Upper lobe of right lung (tissue), 1 donor: ENCODE results near the gene LRRC3C. TPM values are rescaled to one million over a fixed set of nuclear protein-coding genes. Genes with fewer than 3 reads are reported as not detected.

ENCODE experiments used
- ATAC-seq: fragments of 200-7000 bp; cut with Tn5 transposase; one replicate; pipeline ENCODE4 v1.9.1; 2020; ENCODE audit warnings: mild to moderate bottlenecking, moderate library complexity
- DNase-seq: peaks from one replicate; pipeline ENCODE4 v3.0.0-alpha.2; 2020
- H3K27ac ChIP-seq: fragments of 200-600 bp; one replicate; pipeline ENCODE4 v1.8.0; 2022
- H3K27me3 ChIP-seq: fragments of 200-600 bp; one replicate; pipeline ENCODE4 v1.8.0; 2022; ENCODE audit warnings: mild to moderate bottlenecking
- H3K36me3 ChIP-seq: fragments of 200-600 bp; one replicate; pipeline ENCODE4 v1.8.0; 2022
- H3K4me1 ChIP-seq: fragments of 200-600 bp; one replicate; pipeline ENCODE4 v1.8.0; 2022
- H3K4me3 ChIP-seq: fragments of 200-600 bp; one replicate; pipeline ENCODE4 v1.8.0; 2022; ENCODE audit warnings: mild to moderate bottlenecking
- H3K9me3 ChIP-seq: fragments of 200-600 bp; one replicate; pipeline ENCODE4 v1.8.0; 2022
- CTCF ChIP-seq: fragments of 200-600 bp; IDR thresholded peaks from one replicate; pipeline ENCODE4 v1.8.0; 2022; ENCODE audit warnings: antibody characterized with exemption
- intact Hi-C: fragments of 100-400 bp; cut with DNase I; formaldehyde crosslinking; loops from one replicate; pipeline ENCODE4 v1.11.0; 2022
- total RNA-seq: library from RNA; stranded (reverse); fragmentation: NEBNext Ultra II Directional; extraction: Animal tissue kit (Norgen Biotek cat#: 25700); gene quantifications from one replicate; pipeline ENCODE4 v1.2.1, GENCODE V29; 2021
- donor health status: DM: no; HTN: yes; CAD: no; lungs with severe emphysema.

The LRRC3C gene
- total RNA-seq, 1 donor from 2014 or later = not detected

- no peak for ATAC-seq
- Histone ChIP-seq H3K4me1 (no peaks in the 10 kb centered on the region), H3K27ac (no peak overlapping the region), H3K36me3 (no peaks in the 10 kb centered on the region), H3K4me3 (no peak overlapping the region), H3K9me3 (no peaks in the 10 kb centered on the region), H3K27me3 (no peaks in the 10 kb centered on the region)
- intact Hi-C loops = no loop called here
- no peak for TF ChIP-seq CTCF
- no peak for DNase-seq
Observed at GRCh38 chr17:39913989-39914388, 13.5 kb upstream of the LRRC3C start.

GRCh38 chr17:39915559-39915958, 12.0 kb upstream of the LRRC3C start:
- ATAC-seq (no peak), DNase-seq (no peak)
- H3K4me3 ChIP-seq = no peak overlapping the region
- H3K9me3 ChIP-seq = no peaks in the 10 kb centered on the region
- H3K4me1 ChIP-seq = no peaks in the 10 kb centered on the region
- H3K36me3 ChIP-seq = peaks cover 4% of the 10 kb centered on the region
- no peak overlapping the region for H3K27ac ChIP-seq
- no peaks in the 10 kb centered on the region for H3K27me3 ChIP-seq
- intact Hi-C loops = no loop called here
- TF ChIP-seq CTCF = no peak

- H3K4me1 ChIP-seq = no peaks in the 10 kb centered on the region
- peaks cover 13% of the 10 kb centered on the region for H3K36me3 ChIP-seq
- no peak for TF ChIP-seq CTCF
- DNase-seq (peak; percentile 6), ATAC-seq (no peak)
- intact Hi-C loops = no loop called here
- H3K27me3 ChIP-seq = no peaks in the 10 kb centered on the region
- H3K27ac ChIP-seq = no peak overlapping the region
- H3K4me3 ChIP-seq = no peak overlapping the region
- no peaks in the 10 kb centered on the region for H3K9me3 ChIP-seq
Observed at GRCh38 chr17:39916918-39917317, 10.6 kb upstream of the LRRC3C start.

GRCh38 chr17:39919087-39919683, 8.3 kb upstream of the LRRC3C start:
- no peaks in the 10 kb centered on the region for H3K9me3 ChIP-seq
- no peak for TF ChIP-seq CTCF
- ATAC-seq = no peak
- peaks cover 36% of the 10 kb centered on the region for H3K36me3 ChIP-seq
- intact Hi-C loops = no loop called here
- H3K27ac ChIP-seq = no peak overlapping the region
- H3K27me3 ChIP-seq = no peaks in the 10 kb centered on the region
- peak; percentile 32 for DNase-seq
- no peak overlapping the region for H3K4me3 ChIP-seq
- peaks cover 3% of the 10 kb centered on the region for H3K4me1 ChIP-seq

GRCh38 chr17:39920218-39921210, 7.0 kb upstream of the LRRC3C start:
- no peak for ATAC-seq
- no peak for DNase-seq
- Histone ChIP-seq H3K4me3 (no peak overlapping the region), H3K4me1 (peaks cover 6% of the 10 kb centered on the region), H3K9me3 (no peaks in the 10 kb centered on the region), H3K27me3 (no peaks in the 10 kb centered on the region), H3K27ac (no peak overlapping the region), H3K36me3 (peaks cover 36% of the 10 kb centered on the region)
- intact Hi-C loops = no loop called here
- no peak for TF ChIP-seq CTCF
